Ascending aorta (tissue), 2 donors: ENCODE results near the gene PCDHGB6. TPM values are rescaled to one million over a fixed set of nuclear protein-coding genes. Genes with fewer than 3 reads are reported as not detected.
"Not testable (repeated sequence)": the region's sequence is repeated elsewhere in the genome, so short reads cannot be mapped to it uniquely, and the experiment has no call there.

Experiments used
- DNase-seq, 2 donors: peaks; one replicate each; pipeline ENCODE4 v3.0.0-alpha.2; 2019; ENCODE audit warnings: low spot score in 2 of 2
- H3K27ac ChIP-seq, 2 donors: fragments of 200-600 bp; sonication (generic); one replicate each; pipeline ENCODE4 v1.5.1; 2016 to 2017; ENCODE audit warnings: mild to moderate bottlenecking in 1 of 2
- H3K27me3 ChIP-seq: fragments of 200-600 bp; sonication (generic); one replicate; pipeline ENCODE4 v1.5.1; 2017
- H3K36me3 ChIP-seq, 2 donors: fragments of 200-600 bp; sonication (generic); one replicate each; pipeline ENCODE4 v1.5.1; 2016
- H3K4me1 ChIP-seq, 2 donors: fragments of 200-600 bp; sonication (generic); one replicate each; pipeline ENCODE4 v1.5.1; 2016 to 2017; ENCODE audit warnings: mild to moderate bottlenecking in 1 of 2
- H3K4me3 ChIP-seq, 2 donors: fragments of 200-600 bp; sonication (generic); one replicate each; pipeline ENCODE4 v1.5.1; 2016 to 2017; ENCODE audit warnings: mild to moderate bottlenecking in 1 of 2
- H3K9me3 ChIP-seq, 2 donors: fragments of 200-600 bp; sonication (generic); one replicate each; pipeline ENCODE4 v1.5.1; 2016
- CTCF ChIP-seq, 3 experiments: fragments of 200-600 bp in 2 of 3; fragments of 450-650 bp in 1 of 3; sonication (generic) in 2 of 3; IDR thresholded peaks; one replicate each; pipeline ENCODE4 v1.5.1; 2016 to 2019; ENCODE audit warnings: antibody characterized with exemption in 3 of 3, mild to moderate bottlenecking in 1 of 3, moderate library complexity in 1 of 3
- intact Hi-C: fragments of 100-400 bp; cut with DNase I; formaldehyde crosslinking; loops from one replicate; pipeline ENCODE4 v1.15.1; 2023
- total RNA-seq: library from RNA; depleted of rRNA; stranded (reverse); fragments of >200 nt; gene quantifications from one replicate; pipeline ENCODE4 v1.1.0, GENCODE V29; 2016

PCDHGB6 gene
- total RNA-seq, 1 donor from 2014 or later: 3.9 TPM

GRCh38 chr5:141387557-141388311 is 20.1 kb upstream of the PCDHGB6 start, which contains the start of gene PCDHGB4:
Gene PCDHGB4, plus strand, starts transcription at chr5:141387698. Its CDS starts 187 bp downstream, at chr5:141387885.
- H3K27me3 ChIP-seq, H3K4me1 ChIP-seq, H3K27ac ChIP-seq, intact Hi-C loops, H3K36me3 ChIP-seq, DNase-seq: not testable (repeated sequence)
- TF ChIP-seq CTCF (IDR thresholded peaks at IDR 0.05): peak in 2 of 3 experiments; percentile 14 to 15
- Histone ChIP-seq H3K4me3 (peak within 1 kb of the TSS in 1 of 2 donors; percentile 23), H3K9me3 (peaks cover 82 to 97% of the 10 kb centered on the region in 2 donors)

- H3K4me1 ChIP-seq: no peaks in the 10 kb centered on the region
- intact Hi-C loops: no loop called here
- H3K4me3 ChIP-seq: peak overlapping the region in 1 of 2 donors; percentile 23
- DNase-seq: no peak
- no peak for TF ChIP-seq CTCF (IDR thresholded peaks at IDR 0.05)
- H3K9me3 ChIP-seq: peaks cover 83 to 97% of the 10 kb centered on the region in 2 donors
- H3K36me3 ChIP-seq: peaks cover 0 to 9% of the 10 kb centered on the region in 2 donors
- H3K27me3 ChIP-seq: no peaks in the 10 kb centered on the region
- H3K27ac ChIP-seq: no peak overlapping the region
Observed at GRCh38 chr5:141388661-141389060, 19.2 kb upstream of the PCDHGB6 start.

- H3K36me3 ChIP-seq: peaks cover 0 to 9% of the 10 kb centered on the region in 2 donors
- DNase-seq: no peak
- no peaks in the 10 kb centered on the region for H3K4me1 ChIP-seq
- H3K4me3 ChIP-seq: no peak overlapping the region
- no peak for TF ChIP-seq CTCF (IDR thresholded peaks at IDR 0.05)
- no peak overlapping the region for H3K27ac ChIP-seq
- peaks cover 83 to 97% of the 10 kb centered on the region in 2 donors for H3K9me3 ChIP-seq
- no peaks in the 10 kb centered on the region for H3K27me3 ChIP-seq
- intact Hi-C loops: no loop called here
Observed at GRCh38 chr5:141389153-141390042, 18.4 kb upstream of the PCDHGB6 start.

GRCh38 chr5:141392429-141393198 is 15.2 kb upstream of the PCDHGB6 start, which contains the start of gene PCDHGA8:
Gene PCDHGA8, plus strand, starts transcription at chr5:141392633. Its CDS starts 181 bp downstream, at chr5:141392814.
- intact Hi-C loops: no loop called here
- Histone ChIP-seq H3K27ac (no peak within 1 kb of the TSS), H3K4me3 (no peak within 1 kb of the TSS), H3K9me3 (peaks cover 78 to 97% of the 10 kb centered on the region in 2 donors), H3K36me3 (peaks cover 0 to 9% of the 10 kb centered on the region in 2 donors), H3K4me1 (no peaks in the 10 kb centered on the region), H3K27me3 (no peaks in the 10 kb centered on the region)
- TF ChIP-seq CTCF (IDR thresholded peaks at IDR 0.05): no peak
- no peak for DNase-seq

- H3K27ac ChIP-seq: no peak overlapping the region
- H3K36me3 ChIP-seq: peaks cover 0 to 9% of the 10 kb centered on the region in 2 donors
- no peak for TF ChIP-seq CTCF (IDR thresholded peaks at IDR 0.05)
- no peaks in the 10 kb centered on the region for H3K27me3 ChIP-seq
- no peaks in the 10 kb centered on the region for H3K4me1 ChIP-seq
- no peak for DNase-seq
- intact Hi-C loops: no loop called here
- H3K9me3 ChIP-seq: peaks cover 78 to 97% of the 10 kb centered on the region in 2 donors
- H3K4me3 ChIP-seq: no peak overlapping the region
Observed at GRCh38 chr5:141393267-141393666, 14.6 kb upstream of the PCDHGB6 start.

- intact Hi-C loops, H3K4me3 ChIP-seq: not testable (repeated sequence)
- H3K9me3 ChIP-seq: peaks cover 77 to 97% of the 10 kb centered on the region in 2 donors
Observed at GRCh38 chr5:141394401-141395187, 13.2 kb upstream of the PCDHGB6 start.

More at GRCh38 chr5:141394401-141395187, 13.2 kb upstream of the PCDHGB6 start:
- not testable (repeated sequence) for H3K4me1 ChIP-seq, H3K27me3 ChIP-seq, DNase-seq, H3K27ac ChIP-seq, H3K36me3 ChIP-seq
